Parathyroid adenoma (tissue), 2 donors: Measurements from ENCODE around the gene POLR1A.

Experiments used
- H2AFZ ChIP-seq: fragments of 300-600 bp; sonication (generic); one replicate; pipeline ENCODE4 v1.7.0; 2017; ENCODE audit warnings: antibody characterized with exemption, mild to moderate bottlenecking
- H3K27ac ChIP-seq: fragments of 300-600 bp; sonication (generic); one replicate; pipeline ENCODE4 v1.7.0; 2017
- H3K27me3 ChIP-seq: fragments of 300-600 bp; sonication (generic); one replicate; pipeline ENCODE4 v1.7.0; 2017; ENCODE audit warnings: low read length; ENCODE audit not compliant: control insufficient read depth, insufficient read depth
- H3K36me3 ChIP-seq: fragments of 300-600 bp; sonication (generic); one replicate; pipeline ENCODE4 v1.7.0; 2017; ENCODE audit warnings: low read length; ENCODE audit not compliant: control insufficient read depth, insufficient read depth
- H3K4me1 ChIP-seq: fragments of 300-600 bp; sonication (generic); one replicate; pipeline ENCODE4 v1.7.0; 2017; ENCODE audit warnings: control low read depth
- H3K4me2 ChIP-seq: fragments of 300-600 bp; sonication (generic); one replicate; pipeline ENCODE4 v1.7.0; 2017; ENCODE audit warnings: low read length
- H3K4me3 ChIP-seq: fragments of 300-600 bp; sonication (generic); one replicate; pipeline ENCODE4 v1.7.0; 2017; ENCODE audit warnings: low read depth, low read length
- H3K79me2 ChIP-seq: fragments of 300-600 bp; sonication (generic); one replicate; pipeline ENCODE4 v1.7.0; 2017; ENCODE audit warnings: control low read depth
- H3K9ac ChIP-seq: fragments of 300-600 bp; sonication (generic); one replicate; pipeline ENCODE4 v1.7.0; 2017; ENCODE audit warnings: mild to moderate bottlenecking
- H3K9me3 ChIP-seq: fragments of 300-600 bp; sonication (generic); one replicate; pipeline ENCODE4 v1.7.0; 2017; ENCODE audit warnings: low read length; ENCODE audit not compliant: control insufficient read depth
- CTCF ChIP-seq: fragments of 300-600 bp; sonication (generic); IDR thresholded peaks from one replicate; pipeline ENCODE4 v1.7.0; 2017; ENCODE audit warnings: antibody characterized with exemption, mild to moderate bottlenecking
- donor health status: primary hyperparathyroidism.

The POLR1A gene

GRCh38 chr2:86006524-86006923 is 99.2 kb downstream of the POLR1A start:
- no peaks in the 10 kb centered on the region for H3K36me3 ChIP-seq
- no peak overlapping the region for H3K4me3 ChIP-seq
- no peak overlapping the region for H3K4me2 ChIP-seq
- H3K9ac ChIP-seq, result no peak overlapping the region
- no peak overlapping the region for H2AFZ ChIP-seq
- no peak overlapping the region for H3K27ac ChIP-seq
- no peaks in the 10 kb centered on the region for H3K79me2 ChIP-seq
- no peaks in the 10 kb centered on the region for H3K9me3 ChIP-seq
- no peak for TF ChIP-seq CTCF
- H3K4me1 ChIP-seq, result no peaks in the 10 kb centered on the region
- no peaks in the 10 kb centered on the region for H3K27me3 ChIP-seq

GRCh38 chr2:86003967-86004366 is 101.7 kb downstream of the POLR1A start:
- H3K4me3 ChIP-seq, result no peak overlapping the region
- no peaks in the 10 kb centered on the region for H3K27me3 ChIP-seq
- no peak overlapping the region for H3K27ac ChIP-seq
- H3K79me2 ChIP-seq, result no peaks in the 10 kb centered on the region
- H3K9ac ChIP-seq, result no peak overlapping the region
- H3K36me3 ChIP-seq, result no peaks in the 10 kb centered on the region
- no peak overlapping the region for H3K4me2 ChIP-seq
- no peak for TF ChIP-seq CTCF
- no peak overlapping the region for H2AFZ ChIP-seq
- no peaks in the 10 kb centered on the region for H3K4me1 ChIP-seq
- H3K9me3 ChIP-seq, result no peaks in the 10 kb centered on the region

- H3K4me1 ChIP-seq, result no peaks in the 10 kb centered on the region
- no peak overlapping the region for H3K4me3 ChIP-seq
- no peak overlapping the region for H2AFZ ChIP-seq
- H3K36me3 ChIP-seq, result no peaks in the 10 kb centered on the region
- no peak overlapping the region for H3K4me2 ChIP-seq
- H3K79me2 ChIP-seq, result no peaks in the 10 kb centered on the region
- TF ChIP-seq CTCF, result no peak
- no peaks in the 10 kb centered on the region for H3K9me3 ChIP-seq
- no peak overlapping the region for H3K9ac ChIP-seq
- no peaks in the 10 kb centered on the region for H3K27me3 ChIP-seq
- no peak overlapping the region for H3K27ac ChIP-seq
Observed at GRCh38 chr2:86003104-86003503, 102.6 kb downstream of the POLR1A start.

- H3K79me2 ChIP-seq, result no peaks in the 10 kb centered on the region
- no peak overlapping the region for H3K4me2 ChIP-seq
- H2AFZ ChIP-seq, result no peak overlapping the region
- H3K27me3 ChIP-seq, result no peaks in the 10 kb centered on the region
- no peak overlapping the region for H3K27ac ChIP-seq
- no peaks in the 10 kb centered on the region for H3K36me3 ChIP-seq
- H3K4me3 ChIP-seq, result no peak overlapping the region
- H3K4me1 ChIP-seq, result no peaks in the 10 kb centered on the region
- H3K9ac ChIP-seq, result no peak overlapping the region
- H3K9me3 ChIP-seq, result no peaks in the 10 kb centered on the region
- TF ChIP-seq CTCF, result no peak
Observed at GRCh38 chr2:86002375-86002774, 103.3 kb downstream of the POLR1A start.

GRCh38 chr2:86001326-86001725 is 104.4 kb downstream of the POLR1A start:
- Histone ChIP-seq H3K4me3 (no peak overlapping the region), H3K4me2 (no peak overlapping the region), H3K4me1 (no peaks in the 10 kb centered on the region), H3K9me3 (no peaks in the 10 kb centered on the region), H3K79me2 (no peaks in the 10 kb centered on the region), H3K27ac (no peak overlapping the region), H2AFZ (no peak overlapping the region), H3K9ac (no peak overlapping the region), H3K36me3 (no peaks in the 10 kb centered on the region), H3K27me3 (no peaks in the 10 kb centered on the region)
- no peak for TF ChIP-seq CTCF
